Caco-2 (cell line): Measurements from ENCODE around the gene MYO15A. TPM values are rescaled to one million over a fixed set of nuclear protein-coding genes. Genes with fewer than 3 reads are reported as not detected.

Source experiments
- BruUV-seq: library from RNA; stranded (reverse); fragments of 400-500 nt; replicated peaks from 2 replicates; lab custom pipeline; 2021; lab: Mats Ljungman, UMichigan
- CTCF ChIA-PET: fragments of 300-600 bp; sonication (Branson Sonifier 250); formaldehyde crosslinking; loops from one replicate; lab custom pipeline; 2022; ENCODE audit warnings: antibody characterized with exemption; lab: Charles Lee
- POLR2A ChIA-PET: fragments of 300-600 bp; sonication (Branson Sonifier 250); formaldehyde crosslinking; loops from one replicate; lab custom pipeline; 2022; ENCODE audit warnings: antibody characterized with exemption; lab: Charles Lee
- DNase-seq, 2 experiments: peaks; one replicate each; pipeline versions ENCODE4 v3.0.0 to v3.0.0-alpha.2; 2020 to 2022
- H3K27me3 ChIP-seq: replicated peaks from 2 replicates; pipeline ENCODE4 v1.6.0; 2011; ENCODE audit warnings: low read length; ENCODE audit not compliant: control insufficient read depth, insufficient read depth
- H3K36me3 ChIP-seq: 2 replicates; pipeline ENCODE4 v1.5.1; 2011; ENCODE audit warnings: low read length; ENCODE audit not compliant: control insufficient read depth, insufficient read depth
- H3K4me1 ChIP-seq: fragments of 250-450 bp; sonication (Bioruptor Pico); 2 replicates; pipeline ENCODE4 v1.5.1; 2020; ENCODE audit warnings: mild to moderate bottlenecking
- H3K4me3 ChIP-seq: 2 replicates; pipeline ENCODE4 v1.5.1; 2011; ENCODE audit warnings: low read depth, mild to moderate bottlenecking, control low read depth, low read length
- H3K9me3 ChIP-seq: fragments of 250-450 bp; sonication (Bioruptor Pico); 2 replicates; pipeline ENCODE4 v1.5.1; 2020; ENCODE audit warnings: mild to moderate bottlenecking, moderate library complexity
- H3K27ac Mint-ChIP-seq: one replicate; pipeline ENCODE4 v1.8.0; 2022; ENCODE audit warnings: mixed read lengths; ENCODE audit not compliant: unreplicated experiment
- H3K27me3 Mint-ChIP-seq: one replicate; pipeline ENCODE4 v1.8.0; 2022; ENCODE audit warnings: mixed read lengths; ENCODE audit not compliant: insufficient read depth, unreplicated experiment
- H3K36me3 Mint-ChIP-seq: one replicate; pipeline ENCODE4 v1.8.0; 2022; ENCODE audit warnings: mild to moderate bottlenecking, mixed read lengths; ENCODE audit not compliant: insufficient read depth, unreplicated experiment
- H3K4me1 Mint-ChIP-seq: one replicate; pipeline ENCODE4 v1.8.0; 2022; ENCODE audit warnings: low read depth, mixed read lengths; ENCODE audit not compliant: unreplicated experiment
- H3K4me3 Mint-ChIP-seq: one replicate; pipeline ENCODE4 v1.8.0; 2022; ENCODE audit warnings: mild to moderate bottlenecking, moderate library complexity, mixed read lengths; ENCODE audit not compliant: unreplicated experiment
- H3K9me3 Mint-ChIP-seq: one replicate; pipeline ENCODE4 v1.8.0; 2022; ENCODE audit warnings: mixed read lengths; ENCODE audit not compliant: unreplicated experiment
- intact Hi-C: fragments of 100-400 bp; cut with micrococcal nuclease; formaldehyde crosslinking; loops from one replicate; pipeline ENCODE4 v1.10.0; 2022; ENCODE audit not compliant: unreplicated experiment
- total RNA-seq: library from RNA; stranded (reverse); gene quantifications from 2 replicates; pipeline ENCODE4 v1.2.3, GENCODE V29; 2022
- TF ChIP-seq, protein P1 (sequence below), 2 experiments: fragments of 200-600 bp in 1 of 2; IDR thresholded peaks; 1 replicate in 1 of 2; 2 replicates in 1 of 2; pipeline versions ENCODE4 v1.5.1 to v1.8.0; 2011 to 2022; ENCODE audit warnings: antibody characterized with exemption in 1 of 2, control low read depth in 1 of 2, inconsistent platforms in 1 of 2, low read depth in 1 of 2, low read length in 1 of 2, mild to moderate bottlenecking in 1 of 2, moderate library complexity in 1 of 2; ENCODE audit not compliant: insufficient read depth in 1 of 2, severe bottlenecking in 1 of 2, unreplicated experiment in 1 of 2

Gene MYO15A
- total RNA-seq, 1 experiment from 2014 or later, result not detected

DNA sequence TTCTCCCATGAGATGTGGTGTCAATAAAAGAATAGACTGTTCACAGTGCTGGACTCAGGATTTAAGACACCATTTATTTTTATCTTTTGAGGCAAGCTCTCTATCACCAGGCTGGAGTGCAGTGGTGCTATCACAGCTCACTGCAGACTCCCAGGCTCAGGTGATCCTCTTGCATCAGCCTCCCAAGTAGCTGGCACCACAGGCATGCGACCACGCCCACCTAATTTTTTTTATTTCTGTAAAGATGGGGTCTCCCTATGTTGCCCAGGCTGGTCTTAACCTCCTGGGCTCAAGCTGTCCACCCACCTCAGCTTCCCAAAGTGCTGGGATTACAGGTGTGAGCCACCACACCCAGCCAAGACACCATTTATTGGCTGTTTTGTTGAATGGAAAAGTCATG is 39.5 kb upstream of the MYO15A start:
- DNase-seq, result no peak
- Mint-ChIP-seq H3K9me3 (no peaks in the 10 kb centered on the region), H3K4me1 (no peaks in the 10 kb centered on the region), H3K27ac (no peak overlapping the region), H3K4me3 (no peak overlapping the region), H3K27me3 (no peaks in the 10 kb centered on the region), H3K36me3 (no peaks in the 10 kb centered on the region)
- TF ChIP-seq, protein P1, sequence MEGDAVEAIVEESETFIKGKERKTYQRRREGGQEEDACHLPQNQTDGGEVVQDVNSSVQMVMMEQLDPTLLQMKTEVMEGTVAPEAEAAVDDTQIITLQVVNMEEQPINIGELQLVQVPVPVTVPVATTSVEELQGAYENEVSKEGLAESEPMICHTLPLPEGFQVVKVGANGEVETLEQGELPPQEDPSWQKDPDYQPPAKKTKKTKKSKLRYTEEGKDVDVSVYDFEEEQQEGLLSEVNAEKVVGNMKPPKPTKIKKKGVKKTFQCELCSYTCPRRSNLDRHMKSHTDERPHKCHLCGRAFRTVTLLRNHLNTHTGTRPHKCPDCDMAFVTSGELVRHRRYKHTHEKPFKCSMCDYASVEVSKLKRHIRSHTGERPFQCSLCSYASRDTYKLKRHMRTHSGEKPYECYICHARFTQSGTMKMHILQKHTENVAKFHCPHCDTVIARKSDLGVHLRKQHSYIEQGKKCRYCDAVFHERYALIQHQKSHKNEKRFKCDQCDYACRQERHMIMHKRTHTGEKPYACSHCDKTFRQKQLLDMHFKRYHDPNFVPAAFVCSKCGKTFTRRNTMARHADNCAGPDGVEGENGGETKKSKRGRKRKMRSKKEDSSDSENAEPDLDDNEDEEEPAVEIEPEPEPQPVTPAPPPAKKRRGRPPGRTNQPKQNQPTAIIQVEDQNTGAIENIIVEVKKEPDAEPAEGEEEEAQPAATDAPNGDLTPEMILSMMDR (IDR thresholded peaks at IDR 0.05; ENCODE audit: insufficient read depth in 1 of 2, low read depth in 1 of 2, low read length in 1 of 2, severe bottlenecking in 1 of 2, unreplicated experiment in 1 of 2), result no peak
- BruUV-seq, result no TSS peak
- H3K4me3 ChIP-seq, result no peak overlapping the region
- intact Hi-C loops, result no loop called here
- ChIA-PET CTCF (no interaction called here), POLR2A (no interaction called here)
- no peaks in the 10 kb centered on the region for H3K36me3 ChIP-seq
- H3K9me3 ChIP-seq, result no peaks in the 10 kb centered on the region
- H3K27me3 ChIP-seq, result no peaks in the 10 kb centered on the region
- no peaks in the 10 kb centered on the region for H3K4me1 ChIP-seq

DNA sequence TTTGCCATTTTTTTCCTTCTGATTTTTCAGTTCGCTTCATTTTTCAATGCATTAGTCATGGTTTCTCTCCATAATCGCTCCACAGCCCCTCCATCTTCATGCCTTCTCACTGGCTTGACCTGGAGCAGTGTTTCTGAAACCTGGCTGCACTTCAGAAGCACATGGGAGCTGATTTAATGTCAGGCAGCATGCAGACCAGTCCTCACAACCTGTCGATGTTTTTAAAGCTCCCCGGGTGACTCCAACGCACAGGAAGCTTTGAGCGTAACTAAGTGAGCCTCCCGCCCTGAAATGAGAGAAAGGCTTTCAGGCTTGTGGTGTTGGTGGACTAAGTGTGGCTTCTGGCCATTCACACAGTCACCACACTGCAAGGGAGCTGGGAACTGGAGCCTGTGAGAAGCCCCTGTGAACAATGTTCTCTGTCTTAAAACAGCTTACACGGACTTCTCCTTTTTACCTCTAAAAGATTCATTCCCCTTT is 37.7 kb upstream of the MYO15A start:
- no peak overlapping the region for H3K4me3 ChIP-seq
- H3K27me3 Mint-ChIP-seq, result no peaks in the 10 kb centered on the region
- no peaks in the 10 kb centered on the region for H3K9me3 ChIP-seq

DNA sequence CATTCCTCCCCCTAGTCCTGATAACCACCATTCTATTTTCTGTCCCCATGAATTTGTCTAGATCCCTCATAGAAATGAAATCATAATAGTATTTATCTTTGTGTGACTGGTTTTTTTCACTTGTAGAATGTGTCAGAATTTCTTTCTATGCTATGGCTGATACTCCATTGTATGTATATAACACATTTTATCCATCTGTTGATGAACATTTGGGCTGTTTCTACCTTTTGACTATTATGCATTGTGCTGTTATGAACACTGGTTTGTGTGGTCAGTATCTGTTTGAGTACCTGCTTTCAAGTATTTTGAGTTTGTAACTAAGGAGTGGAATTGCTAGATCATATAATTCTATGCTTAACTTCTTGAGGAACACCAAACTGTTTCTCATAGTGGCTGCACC is 36.8 kb upstream of the MYO15A start:
- Mint-ChIP-seq H3K27ac (no peak overlapping the region), H3K36me3 (no peaks in the 10 kb centered on the region), H3K4me1 (peaks cover 8% of the 10 kb centered on the region), H3K4me3 (no peak overlapping the region), H3K27me3 (no peaks in the 10 kb centered on the region), H3K9me3 (no peaks in the 10 kb centered on the region)
- no peaks in the 10 kb centered on the region; the same call in none of the 2 replicates for H3K4me1 ChIP-seq
- CTCF ChIA-PET, result no interaction called here
- no peaks in the 10 kb centered on the region for H3K27me3 ChIP-seq
- DNase-seq, result no peak
- intact Hi-C loops, result loop anchor here (10.0 kb wide), 1 partner anchor 63 kb away; no protein-coding TSS in a partner anchor
- no peaks in the 10 kb centered on the region for H3K9me3 ChIP-seq
- no peak overlapping the region for H3K4me3 ChIP-seq
- POLR2A ChIA-PET, result no interaction called here
- no TSS peak for BruUV-seq
- TF ChIP-seq, protein P1 (IDR thresholded peaks at IDR 0.05; ENCODE audit: insufficient read depth in 1 of 2, low read depth in 1 of 2, low read length in 1 of 2, severe bottlenecking in 1 of 2, unreplicated experiment in 1 of 2), result no peak
- no peaks in the 10 kb centered on the region for H3K36me3 ChIP-seq

More for the DNA sequence above, 37.7 kb upstream of the MYO15A start:
- intact Hi-C loops, result loop anchor here (10.0 kb wide), 1 partner anchor 64 kb away; no protein-coding TSS in a partner anchor
- H3K36me3 ChIP-seq, result no peaks in the 10 kb centered on the region
- no TSS peak for BruUV-seq
- no peaks in the 10 kb centered on the region; the same call in none of the 2 replicates for H3K4me1 ChIP-seq
- H3K27me3 ChIP-seq, result no peaks in the 10 kb centered on the region
- H3K4me3 Mint-ChIP-seq, result peak overlapping the region; percentile 57
- H3K4me1 Mint-ChIP-seq, result peaks cover 8% of the 10 kb centered on the region
- no peaks in the 10 kb centered on the region for H3K36me3 Mint-ChIP-seq
- POLR2A ChIA-PET, result no interaction called here
- H3K9me3 Mint-ChIP-seq, result no peaks in the 10 kb centered on the region
- CTCF ChIA-PET, result no interaction called here
- TF ChIP-seq, protein P1 (IDR thresholded peaks at IDR 0.05; ENCODE audit: insufficient read depth in 1 of 2, low read depth in 1 of 2, low read length in 1 of 2, severe bottlenecking in 1 of 2, unreplicated experiment in 1 of 2), result no peak
- H3K27ac Mint-ChIP-seq, result no peak overlapping the region
- DNase-seq, result no peak
